ENCODE data around the gene THSD4. TPM values are rescaled to one million over a fixed set of nuclear protein-coding genes. Genes with fewer than 3 reads are reported as not detected.

THSD4 gene
- polyA plus RNA-seq, 1 donor from 2014 or later: 0.46 TPM

GRCh38 chr15:71573599-71573998, 458.3 kb downstream of the THSD4 start:
- no peaks in the 10 kb centered on the region for H3K9me2 ChIP-seq (ENCODE audit: insufficient read depth, low read length)
- no peaks in the 10 kb centered on the region for H3K9me3 ChIP-seq (ENCODE audit: low read length)
- no peak for TF ChIP-seq SMC3 (conservative IDR thresholded peaks at IDR 0.05; ENCODE audit: poor library complexity)
- TF ChIP-seq TAF1 (IDR thresholded peaks at IDR 0.05; ENCODE audit: low read depth): no peak
- no peak for TF ChIP-seq POLR2AphosphoS5 (IDR thresholded peaks at IDR 0.05)
- no peak for TF ChIP-seq RAD21 (conservative IDR thresholded peaks at IDR 0.05)
- TF ChIP-seq, protein P1, sequence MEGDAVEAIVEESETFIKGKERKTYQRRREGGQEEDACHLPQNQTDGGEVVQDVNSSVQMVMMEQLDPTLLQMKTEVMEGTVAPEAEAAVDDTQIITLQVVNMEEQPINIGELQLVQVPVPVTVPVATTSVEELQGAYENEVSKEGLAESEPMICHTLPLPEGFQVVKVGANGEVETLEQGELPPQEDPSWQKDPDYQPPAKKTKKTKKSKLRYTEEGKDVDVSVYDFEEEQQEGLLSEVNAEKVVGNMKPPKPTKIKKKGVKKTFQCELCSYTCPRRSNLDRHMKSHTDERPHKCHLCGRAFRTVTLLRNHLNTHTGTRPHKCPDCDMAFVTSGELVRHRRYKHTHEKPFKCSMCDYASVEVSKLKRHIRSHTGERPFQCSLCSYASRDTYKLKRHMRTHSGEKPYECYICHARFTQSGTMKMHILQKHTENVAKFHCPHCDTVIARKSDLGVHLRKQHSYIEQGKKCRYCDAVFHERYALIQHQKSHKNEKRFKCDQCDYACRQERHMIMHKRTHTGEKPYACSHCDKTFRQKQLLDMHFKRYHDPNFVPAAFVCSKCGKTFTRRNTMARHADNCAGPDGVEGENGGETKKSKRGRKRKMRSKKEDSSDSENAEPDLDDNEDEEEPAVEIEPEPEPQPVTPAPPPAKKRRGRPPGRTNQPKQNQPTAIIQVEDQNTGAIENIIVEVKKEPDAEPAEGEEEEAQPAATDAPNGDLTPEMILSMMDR (IDR thresholded peaks at IDR 0.05; ENCODE audit: poor library complexity, severe bottlenecking): no peak
- no peak for TF ChIP-seq EP300 (conservative IDR thresholded peaks at IDR 0.05; ENCODE audit: poor library complexity, severe bottlenecking)
- TF ChIP-seq MXI1 (conservative IDR thresholded peaks at IDR 0.05; ENCODE audit: poor library complexity, severe bottlenecking): no peak
- TF ChIP-seq, protein P2, sequence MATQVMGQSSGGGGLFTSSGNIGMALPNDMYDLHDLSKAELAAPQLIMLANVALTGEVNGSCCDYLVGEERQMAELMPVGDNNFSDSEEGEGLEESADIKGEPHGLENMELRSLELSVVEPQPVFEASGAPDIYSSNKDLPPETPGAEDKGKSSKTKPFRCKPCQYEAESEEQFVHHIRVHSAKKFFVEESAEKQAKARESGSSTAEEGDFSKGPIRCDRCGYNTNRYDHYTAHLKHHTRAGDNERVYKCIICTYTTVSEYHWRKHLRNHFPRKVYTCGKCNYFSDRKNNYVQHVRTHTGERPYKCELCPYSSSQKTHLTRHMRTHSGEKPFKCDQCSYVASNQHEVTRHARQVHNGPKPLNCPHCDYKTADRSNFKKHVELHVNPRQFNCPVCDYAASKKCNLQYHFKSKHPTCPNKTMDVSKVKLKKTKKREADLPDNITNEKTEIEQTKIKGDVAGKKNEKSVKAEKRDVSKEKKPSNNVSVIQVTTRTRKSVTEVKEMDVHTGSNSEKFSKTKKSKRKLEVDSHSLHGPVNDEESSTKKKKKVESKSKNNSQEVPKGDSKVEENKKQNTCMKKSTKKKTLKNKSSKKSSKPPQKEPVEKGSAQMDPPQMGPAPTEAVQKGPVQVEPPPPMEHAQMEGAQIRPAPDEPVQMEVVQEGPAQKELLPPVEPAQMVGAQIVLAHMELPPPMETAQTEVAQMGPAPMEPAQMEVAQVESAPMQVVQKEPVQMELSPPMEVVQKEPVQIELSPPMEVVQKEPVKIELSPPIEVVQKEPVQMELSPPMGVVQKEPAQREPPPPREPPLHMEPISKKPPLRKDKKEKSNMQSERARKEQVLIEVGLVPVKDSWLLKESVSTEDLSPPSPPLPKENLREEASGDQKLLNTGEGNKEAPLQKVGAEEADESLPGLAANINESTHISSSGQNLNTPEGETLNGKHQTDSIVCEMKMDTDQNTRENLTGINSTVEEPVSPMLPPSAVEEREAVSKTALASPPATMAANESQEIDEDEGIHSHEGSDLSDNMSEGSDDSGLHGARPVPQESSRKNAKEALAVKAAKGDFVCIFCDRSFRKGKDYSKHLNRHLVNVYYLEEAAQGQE (IDR thresholded peaks at IDR 0.05; ENCODE audit: borderline replicate concordance): no peak
- no peak for TF ChIP-seq EZH2 (IDR thresholded peaks at IDR 0.05; ENCODE audit: borderline replicate concordance, insufficient read depth, low read length, poor library complexity, severe bottlenecking)

DNA sequence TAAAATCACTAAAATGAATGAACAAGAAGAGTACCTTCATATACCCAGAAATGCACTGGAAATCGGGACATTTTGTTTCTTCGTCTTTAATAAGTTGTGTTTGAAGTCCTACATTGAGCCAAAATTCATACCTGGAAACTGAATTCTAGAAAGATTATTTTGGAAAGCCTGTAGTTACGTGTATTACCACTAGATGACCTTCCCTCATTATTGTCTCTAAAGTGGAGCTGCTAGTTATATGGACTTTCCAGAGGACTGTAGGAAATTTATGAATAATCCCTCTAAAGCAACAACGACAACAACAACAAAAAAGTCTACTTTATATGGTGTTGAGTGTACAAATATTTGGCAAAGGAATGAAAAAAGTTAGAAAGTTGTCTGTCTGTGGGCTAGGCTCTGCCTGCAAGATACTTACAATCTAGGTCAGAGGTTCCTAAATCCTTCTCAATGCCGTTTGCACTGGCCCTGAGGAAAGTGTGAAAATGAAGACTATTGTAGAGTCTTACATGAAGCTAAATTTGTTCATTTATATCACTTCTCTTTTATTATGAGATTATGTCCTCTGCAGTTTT, 460.3 kb downstream of the THSD4 start:
- no peaks in the 10 kb centered on the region for H3F3A ChIP-seq (ENCODE audit: insufficient read depth, low read length, poor library complexity, severe bottlenecking)
- no peaks in the 10 kb centered on the region for H3K27me3 ChIP-seq (ENCODE audit: insufficient read depth, low read depth, low read length)
- H2AFZ ChIP-seq (ENCODE audit: low read depth, low read length): no peak overlapping the region
- no peaks in the 10 kb centered on the region for H4K20me1 ChIP-seq (ENCODE audit: insufficient read depth)
- no peaks in the 10 kb centered on the region for H3K9me3 ChIP-seq (ENCODE audit: low read length)
- no peaks in the 10 kb centered on the region for H3K36me3 ChIP-seq (ENCODE audit: insufficient read depth, low read length)
- H3K4me2 ChIP-seq (ENCODE audit: low read length): no peak overlapping the region
- no peak overlapping the region for H3K27ac ChIP-seq (ENCODE audit: low read length)
- H3K9ac ChIP-seq (ENCODE audit: low read length): no peak overlapping the region
- H3K9me2 ChIP-seq (ENCODE audit: insufficient read depth, low read length): no peaks in the 10 kb centered on the region
- TF ChIP-seq TAF1 (IDR thresholded peaks at IDR 0.05; ENCODE audit: low read depth): no peak
- TF ChIP-seq POLR2AphosphoS5 (IDR thresholded peaks at IDR 0.05): no peak
- no peak for TF ChIP-seq EP300 (conservative IDR thresholded peaks at IDR 0.05; ENCODE audit: poor library complexity, severe bottlenecking)
- TF ChIP-seq, protein P2 (IDR thresholded peaks at IDR 0.05; ENCODE audit: borderline replicate concordance): no peak
- TF ChIP-seq, protein P1 (IDR thresholded peaks at IDR 0.05; ENCODE audit: poor library complexity, severe bottlenecking): no peak
- TF ChIP-seq RAD21 (conservative IDR thresholded peaks at IDR 0.05): no peak
- TF ChIP-seq SMC3 (conservative IDR thresholded peaks at IDR 0.05; ENCODE audit: poor library complexity): no peak
- no peak for TF ChIP-seq MXI1 (conservative IDR thresholded peaks at IDR 0.05; ENCODE audit: poor library complexity, severe bottlenecking)
- no peak for TF ChIP-seq EZH2 (IDR thresholded peaks at IDR 0.05; ENCODE audit: borderline replicate concordance, insufficient read depth, low read length, poor library complexity, severe bottlenecking)
- H3K79me2 ChIP-seq (replicated peaks; ENCODE audit: insufficient read depth, low read length): no peaks in the 10 kb centered on the region
- H3K4me3 ChIP-seq (ENCODE audit: low read length): no peak overlapping the region

More at GRCh38 chr15:71573599-71573998, 458.3 kb downstream of the THSD4 start:
- H2AFZ ChIP-seq (ENCODE audit: low read depth, low read length): no peak overlapping the region
- H3K9ac ChIP-seq (ENCODE audit: low read length): no peak overlapping the region
- no peak overlapping the region for H3K27ac ChIP-seq (ENCODE audit: low read length)
- H3K36me3 ChIP-seq (ENCODE audit: insufficient read depth, low read length): no peaks in the 10 kb centered on the region
- no peak overlapping the region for H3K4me2 ChIP-seq (ENCODE audit: low read length)
- H3K4me3 ChIP-seq (ENCODE audit: low read length): no peak overlapping the region
- H4K20me1 ChIP-seq (ENCODE audit: insufficient read depth): no peaks in the 10 kb centered on the region
- H3F3A ChIP-seq (ENCODE audit: insufficient read depth, low read length, poor library complexity, severe bottlenecking): no peaks in the 10 kb centered on the region
- H3K27me3 ChIP-seq (ENCODE audit: insufficient read depth, low read depth, low read length): no peaks in the 10 kb centered on the region
- no peaks in the 10 kb centered on the region for H3K79me2 ChIP-seq (replicated peaks; ENCODE audit: insufficient read depth, low read length)

All from neural cell (in vitro differentiated cells).